VCaP (cell line): ENCODE results near the gene CALCR.
"Not testable (repeated sequence)": the region's sequence is repeated elsewhere in the genome, so short reads cannot be mapped to it uniquely, and the experiment has no call there.

Experiments used
- H3K27ac ChIP-seq: fragments of 450-650 bp; 2 replicates; pipeline ENCODE4 v1.5.1; 2017
- TF ChIP-seq, protein P1 (sequence below): fragments of 450-650 bp; conservative IDR thresholded peaks from 2 replicates; pipeline ENCODE4 v1.5.1; 2017; ENCODE audit warnings: mild to moderate bottlenecking, moderate library complexity

CALCR gene

DNA sequence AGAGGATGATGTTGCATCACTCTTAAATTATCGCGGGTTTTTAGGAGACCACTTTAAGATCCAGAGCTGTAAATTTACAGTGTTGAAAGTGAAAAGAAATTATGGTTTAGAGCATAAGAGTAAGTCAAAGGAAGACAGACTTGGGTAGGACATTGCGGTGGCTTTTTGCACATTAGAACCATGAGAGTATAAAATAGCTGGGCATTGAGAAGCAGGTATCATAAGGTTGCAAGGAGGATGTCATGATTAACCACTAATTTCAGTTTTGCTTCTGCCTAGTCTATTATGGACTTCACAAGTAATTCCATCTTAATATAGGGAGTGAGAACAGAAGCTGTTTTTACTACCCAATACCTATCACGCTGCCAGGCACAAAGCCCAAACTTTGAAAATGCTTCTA lies 57.7 kb downstream of the CALCR start:
- H3K27ac ChIP-seq, result no peak overlapping the region
- TF ChIP-seq, protein P1, sequence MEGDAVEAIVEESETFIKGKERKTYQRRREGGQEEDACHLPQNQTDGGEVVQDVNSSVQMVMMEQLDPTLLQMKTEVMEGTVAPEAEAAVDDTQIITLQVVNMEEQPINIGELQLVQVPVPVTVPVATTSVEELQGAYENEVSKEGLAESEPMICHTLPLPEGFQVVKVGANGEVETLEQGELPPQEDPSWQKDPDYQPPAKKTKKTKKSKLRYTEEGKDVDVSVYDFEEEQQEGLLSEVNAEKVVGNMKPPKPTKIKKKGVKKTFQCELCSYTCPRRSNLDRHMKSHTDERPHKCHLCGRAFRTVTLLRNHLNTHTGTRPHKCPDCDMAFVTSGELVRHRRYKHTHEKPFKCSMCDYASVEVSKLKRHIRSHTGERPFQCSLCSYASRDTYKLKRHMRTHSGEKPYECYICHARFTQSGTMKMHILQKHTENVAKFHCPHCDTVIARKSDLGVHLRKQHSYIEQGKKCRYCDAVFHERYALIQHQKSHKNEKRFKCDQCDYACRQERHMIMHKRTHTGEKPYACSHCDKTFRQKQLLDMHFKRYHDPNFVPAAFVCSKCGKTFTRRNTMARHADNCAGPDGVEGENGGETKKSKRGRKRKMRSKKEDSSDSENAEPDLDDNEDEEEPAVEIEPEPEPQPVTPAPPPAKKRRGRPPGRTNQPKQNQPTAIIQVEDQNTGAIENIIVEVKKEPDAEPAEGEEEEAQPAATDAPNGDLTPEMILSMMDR, result no peak

DNA sequence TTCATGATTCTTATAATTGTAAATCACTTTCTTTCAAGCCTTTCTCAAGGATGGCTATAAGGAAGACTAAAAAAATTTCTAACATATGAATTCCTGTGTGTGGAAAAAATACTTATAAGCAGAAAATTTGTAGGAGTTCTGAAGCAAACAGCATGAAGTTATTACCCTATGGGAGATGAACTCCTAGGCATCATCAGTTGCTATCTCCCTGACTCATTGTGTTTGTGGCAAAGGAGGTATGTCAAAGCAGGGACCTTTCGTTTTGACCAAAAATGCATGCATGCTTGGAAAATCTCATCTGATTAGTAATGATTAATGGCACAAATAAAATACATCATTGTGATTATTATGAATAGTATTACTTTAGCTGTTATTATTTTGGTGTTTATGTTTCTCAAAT lies 59.4 kb downstream of the CALCR start:
- TF ChIP-seq, protein P1, result no peak
- no peak overlapping the region for H3K27ac ChIP-seq

DNA sequence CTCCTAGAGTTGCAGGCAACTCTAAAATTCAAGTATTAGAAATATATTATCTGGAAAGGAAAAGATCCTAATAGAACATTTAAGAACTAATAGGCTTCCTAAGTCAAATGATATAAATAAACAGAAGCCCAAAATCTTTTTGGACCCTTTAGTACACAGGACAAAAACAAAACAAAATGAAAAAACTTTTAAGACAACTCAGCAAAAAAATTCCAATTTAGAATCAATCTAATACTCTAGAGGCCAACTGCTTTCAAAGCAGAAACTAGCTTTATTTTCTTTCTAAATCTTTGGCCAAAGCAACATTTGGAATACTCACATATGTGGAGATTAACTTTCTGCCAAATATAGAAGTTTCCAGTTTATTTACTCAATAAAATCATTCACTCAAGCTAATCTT lies 65.2 kb downstream of the CALCR start:
- H3K27ac ChIP-seq, result no peak overlapping the region
- TF ChIP-seq, protein P1, result no peak

DNA sequence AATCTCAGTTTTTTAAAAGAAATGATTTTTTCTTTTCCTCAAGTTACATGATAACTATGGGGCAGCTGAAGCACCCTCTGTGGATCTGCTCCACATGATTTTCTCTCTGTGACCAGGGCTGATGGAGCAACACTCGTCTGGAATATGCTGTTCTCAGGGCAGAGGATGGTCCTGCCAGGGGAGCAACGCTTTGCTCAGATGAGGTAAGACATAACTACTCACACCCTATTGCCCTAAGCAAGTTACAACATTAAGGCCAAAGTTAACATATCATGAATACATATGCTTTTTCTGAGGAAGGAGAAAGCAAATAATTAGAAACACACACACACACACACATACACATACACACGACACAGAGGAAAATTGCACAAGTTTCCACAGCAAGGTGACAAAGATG lies 71.4 kb downstream of the CALCR start:
- no peak overlapping the region for H3K27ac ChIP-seq
- TF ChIP-seq, protein P1, result no peak

DNA sequence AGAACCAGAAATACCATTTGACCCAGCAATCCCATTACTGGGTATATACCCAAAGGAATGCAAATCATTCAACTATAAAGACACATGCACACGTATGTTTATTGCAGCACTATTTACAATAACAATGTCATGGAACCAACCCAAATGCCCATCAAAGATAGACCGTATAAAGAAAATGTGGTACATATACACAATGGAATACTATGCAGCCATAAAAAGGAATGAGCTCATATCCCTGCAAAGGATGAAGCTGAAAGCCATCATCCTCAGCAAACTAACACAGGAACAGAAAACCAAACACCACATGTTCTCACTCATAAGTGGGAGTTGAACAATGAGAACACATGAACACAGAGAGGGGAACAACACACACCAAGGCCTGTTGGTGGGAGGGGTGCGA lies 82.7 kb downstream of the CALCR start:
- not testable (repeated sequence) for H3K27ac ChIP-seq

DNA sequence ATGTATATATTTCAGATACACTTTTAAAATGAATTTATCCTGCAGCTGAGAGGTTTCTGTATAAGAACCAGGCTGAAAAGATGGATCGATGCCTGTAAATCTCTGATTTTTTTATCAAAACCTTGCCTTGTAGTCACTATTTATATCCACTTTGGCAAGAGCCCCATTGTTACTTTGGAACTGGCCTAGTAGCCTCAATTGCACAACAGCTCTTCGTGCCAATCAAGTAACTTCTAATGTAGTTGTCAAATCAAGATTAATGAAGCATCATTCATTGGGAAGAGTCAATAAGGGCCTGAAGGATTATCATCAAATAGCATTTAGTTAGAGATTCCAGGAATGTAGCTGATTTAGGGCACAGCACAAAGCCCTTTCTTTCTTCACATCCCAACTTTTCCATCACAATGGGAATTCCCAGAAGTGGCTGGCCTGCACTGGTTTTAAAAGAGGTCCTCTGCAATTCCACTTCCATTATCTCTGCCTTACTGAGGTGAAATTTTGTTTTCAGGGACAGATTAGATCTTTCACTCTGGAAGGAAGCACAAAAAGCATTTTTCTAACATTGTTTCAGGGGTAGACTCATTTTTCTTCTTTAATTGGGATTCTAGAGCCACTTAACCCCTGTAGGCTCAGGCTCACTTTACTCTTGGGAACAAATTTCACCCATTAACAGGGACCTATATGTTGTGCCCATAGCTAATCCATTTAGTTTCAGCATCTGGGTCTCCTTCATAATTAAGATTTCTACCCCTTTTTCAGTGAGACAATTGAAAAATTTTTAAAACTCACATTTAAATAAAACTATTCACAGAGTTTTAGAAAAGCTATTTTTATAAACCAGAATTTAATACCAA lies 97.8 kb downstream of the CALCR start:
- no peak overlapping the region for H3K27ac ChIP-seq
- TF ChIP-seq, protein P1, result no peak

DNA sequence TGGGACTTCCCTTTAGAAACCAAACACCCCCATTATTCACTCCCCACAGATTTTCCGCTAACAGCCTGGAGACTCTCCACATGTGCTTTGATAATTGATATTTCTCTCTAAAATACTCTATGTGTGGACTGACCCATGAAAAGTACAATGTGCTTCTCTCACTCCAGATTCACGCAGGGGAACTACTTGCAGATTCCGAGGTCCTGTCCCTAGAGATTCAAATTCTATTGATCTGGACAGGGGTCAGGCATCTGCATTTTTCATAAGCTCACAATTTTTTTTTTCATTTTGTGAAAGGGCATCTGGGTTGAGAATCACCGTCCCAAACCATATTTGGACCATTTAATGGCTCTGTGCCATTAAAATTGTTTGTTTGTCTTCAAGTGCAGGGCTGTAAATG lies 98.7 kb downstream of the CALCR start:
- TF ChIP-seq, protein P1, result no peak
- no peak overlapping the region for H3K27ac ChIP-seq

DNA sequence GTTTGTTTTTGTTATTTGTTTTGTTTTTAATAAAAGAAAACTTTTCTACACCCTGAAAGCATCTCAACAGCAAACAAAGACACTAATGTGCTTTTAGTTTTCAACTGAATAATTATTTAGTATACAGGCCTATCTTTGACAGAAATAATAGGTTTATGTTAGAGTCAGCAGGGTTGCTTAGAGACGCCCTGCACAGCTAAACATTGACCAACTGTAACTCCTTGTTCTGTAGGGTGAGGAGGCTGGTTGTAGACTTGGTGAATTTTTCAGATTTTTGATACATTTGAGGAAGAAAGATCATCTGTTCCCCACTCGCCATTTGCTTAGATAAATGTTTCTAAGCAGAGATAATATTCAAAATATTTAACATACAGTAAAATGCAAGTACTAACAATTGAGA lies 103.1 kb downstream of the CALCR start:
- no peak overlapping the region for H3K27ac ChIP-seq
- TF ChIP-seq, protein P1, result no peak
